Thoracic aorta (tissue), 2 donors: Measurements from ENCODE around the gene NCOA6. TPM values are rescaled to one million over a fixed set of nuclear protein-coding genes. Genes with fewer than 3 reads are reported as not detected.
A peak's percentile ranks its signal among the peaks of the same experiment; 100 is the strongest.

Source experiments
- ATAC-seq: fragments of 150-250 bp; one replicate; pipeline ENCODE4 v1.8.0; 2017; ENCODE audit warnings: low read depth; ENCODE audit not compliant: insufficient number of reproducible peaks, low FRiP score
- DNase-seq: peaks from one replicate; pipeline ENCODE4 v3.0.0-alpha.2; 2020; ENCODE audit warnings: low spot score
- H3K27ac ChIP-seq, 2 donors: fragments of 200-600 bp; sonication (generic); 1 replicate in 1 of 2; 2 replicates in 1 of 2; pipeline ENCODE4 v1.5.1; 2016; ENCODE audit warnings: mild to moderate bottlenecking in 2 of 2, moderate library complexity in 2 of 2
- H3K27me3 ChIP-seq: fragments of 200-600 bp; sonication (generic); replicated peaks from 2 replicates; pipeline ENCODE4 v1.6.0; 2016; ENCODE audit warnings: mild to moderate bottlenecking; ENCODE audit not compliant: insufficient read depth
- H3K36me3 ChIP-seq: fragments of 200-600 bp; sonication (generic); one replicate; pipeline ENCODE4 v1.5.1; 2016
- H3K4me1 ChIP-seq, 2 donors: fragments of 200-600 bp; sonication (generic); 1 replicate in 1 of 2; 2 replicates in 1 of 2; pipeline versions ENCODE4 v1.5.1 to v1.6.0; 2016; ENCODE audit warnings: low read depth in 2 of 2, mild to moderate bottlenecking in 1 of 2; ENCODE audit not compliant: control insufficient read depth in 1 of 2
- H3K4me3 ChIP-seq: fragments of 200-600 bp; sonication (generic); 2 replicates; pipeline ENCODE4 v1.5.1; 2016; ENCODE audit warnings: mild to moderate bottlenecking
- H3K9me3 ChIP-seq: fragments of 200-600 bp; sonication (generic); 2 replicates; pipeline ENCODE4 v1.5.1; 2016
- total RNA-seq, 2 donors: library from RNA; depleted of rRNA; stranded (reverse); fragments of >200 nt; gene quantifications; one replicate each; pipeline versions ENCODE4 v1.1.0 to v1.2.3, GENCODE V29; 2016
- TF ChIP-seq, protein P1 (sequence below): fragments of 200-600 bp; sonication (generic); IDR thresholded peaks from one replicate; pipeline ENCODE4 v1.5.1; 2019; ENCODE audit warnings: antibody characterized with exemption

NCOA6 gene
- total RNA-seq, 2 donors from 2014 or later, result 14.8 to 21.4 TPM

DNA sequence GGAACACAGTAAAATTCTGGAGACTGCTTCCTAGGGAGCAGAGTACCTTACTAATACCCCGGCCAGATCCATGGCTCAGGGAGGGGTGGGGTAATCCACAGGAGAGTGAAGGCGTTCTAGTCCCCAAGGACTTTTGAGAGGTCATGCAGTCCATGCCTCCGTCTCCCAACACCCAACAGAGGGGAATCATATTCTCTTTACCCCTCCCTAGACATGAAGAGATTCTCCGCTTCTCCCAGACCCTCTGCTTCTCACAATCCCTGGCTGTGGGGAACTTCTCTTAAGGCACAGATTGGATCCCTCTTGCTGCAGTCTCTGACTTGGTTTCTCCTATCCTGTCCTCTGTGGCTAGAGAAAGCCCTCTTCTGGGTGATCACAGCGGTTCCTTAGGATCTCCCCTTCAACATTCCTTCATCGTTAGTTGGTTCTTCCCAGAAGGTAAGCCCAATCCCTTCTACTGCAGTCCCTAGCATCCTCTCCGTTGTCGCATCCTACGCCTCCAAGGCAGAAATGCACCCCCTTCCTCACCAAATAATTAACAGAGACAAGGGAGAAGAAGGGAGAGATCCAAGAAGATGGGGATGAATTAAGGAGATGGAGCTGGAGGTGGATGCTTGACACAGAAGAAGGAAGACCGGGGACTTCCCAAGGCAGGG is 46.6 kb upstream of the NCOA6 start:
- peak overlapping the region; percentile 85 for H3K4me3 ChIP-seq
- peak overlapping the region; percentile 69 to 75 for H3K27ac ChIP-seq
- DNase-seq (no peak), ATAC-seq (no peak)
- H3K36me3 ChIP-seq, result no peaks in the 10 kb centered on the region
- TF ChIP-seq, protein P1, sequence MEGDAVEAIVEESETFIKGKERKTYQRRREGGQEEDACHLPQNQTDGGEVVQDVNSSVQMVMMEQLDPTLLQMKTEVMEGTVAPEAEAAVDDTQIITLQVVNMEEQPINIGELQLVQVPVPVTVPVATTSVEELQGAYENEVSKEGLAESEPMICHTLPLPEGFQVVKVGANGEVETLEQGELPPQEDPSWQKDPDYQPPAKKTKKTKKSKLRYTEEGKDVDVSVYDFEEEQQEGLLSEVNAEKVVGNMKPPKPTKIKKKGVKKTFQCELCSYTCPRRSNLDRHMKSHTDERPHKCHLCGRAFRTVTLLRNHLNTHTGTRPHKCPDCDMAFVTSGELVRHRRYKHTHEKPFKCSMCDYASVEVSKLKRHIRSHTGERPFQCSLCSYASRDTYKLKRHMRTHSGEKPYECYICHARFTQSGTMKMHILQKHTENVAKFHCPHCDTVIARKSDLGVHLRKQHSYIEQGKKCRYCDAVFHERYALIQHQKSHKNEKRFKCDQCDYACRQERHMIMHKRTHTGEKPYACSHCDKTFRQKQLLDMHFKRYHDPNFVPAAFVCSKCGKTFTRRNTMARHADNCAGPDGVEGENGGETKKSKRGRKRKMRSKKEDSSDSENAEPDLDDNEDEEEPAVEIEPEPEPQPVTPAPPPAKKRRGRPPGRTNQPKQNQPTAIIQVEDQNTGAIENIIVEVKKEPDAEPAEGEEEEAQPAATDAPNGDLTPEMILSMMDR, result no peak
- no peaks in the 10 kb centered on the region for H3K27me3 ChIP-seq
- H3K4me1 ChIP-seq, result peaks cover 8 to 40% of the 10 kb centered on the region in 2 donors
- H3K9me3 ChIP-seq, result no peaks in the 10 kb centered on the region

GRCh38 chr20:34871320-34871926 is 46.0 kb upstream of the NCOA6 start:
- no peak for ATAC-seq
- H3K27me3 ChIP-seq, result no peaks in the 10 kb centered on the region
- peak overlapping the region in 1 of 2 donors; percentile 75 for H3K27ac ChIP-seq
- no peak for DNase-seq
- no peaks in the 10 kb centered on the region for H3K9me3 ChIP-seq
- no peaks in the 10 kb centered on the region for H3K36me3 ChIP-seq
- peaks cover 8 to 40% of the 10 kb centered on the region in 2 donors for H3K4me1 ChIP-seq
- TF ChIP-seq, protein P1, result no peak
- peak overlapping the region; percentile 85 for H3K4me3 ChIP-seq

DNA sequence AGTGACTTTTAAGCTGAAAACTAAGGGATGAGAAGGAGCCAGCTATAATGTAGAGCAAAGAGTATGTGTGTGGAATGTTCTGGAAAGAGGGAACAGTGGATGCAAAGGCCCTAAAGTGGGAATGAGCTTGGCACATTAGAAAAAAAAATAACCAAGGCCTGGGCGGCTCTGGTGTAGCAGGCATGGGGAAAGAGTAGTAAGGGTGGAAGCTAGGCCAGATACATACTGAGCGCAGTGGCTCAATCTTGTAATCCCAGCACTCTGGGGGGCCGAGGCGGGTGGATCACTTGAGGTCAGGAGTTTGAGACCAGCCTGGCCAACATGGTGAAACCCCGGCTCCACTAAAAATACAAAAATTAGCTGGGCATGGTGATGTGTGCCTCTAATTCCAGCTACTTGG is 38.8 kb upstream of the NCOA6 start:
- no peak for DNase-seq
- Histone ChIP-seq H3K27ac (no peak overlapping the region), H3K4me1 (no peaks in the 10 kb centered on the region)

DNA sequence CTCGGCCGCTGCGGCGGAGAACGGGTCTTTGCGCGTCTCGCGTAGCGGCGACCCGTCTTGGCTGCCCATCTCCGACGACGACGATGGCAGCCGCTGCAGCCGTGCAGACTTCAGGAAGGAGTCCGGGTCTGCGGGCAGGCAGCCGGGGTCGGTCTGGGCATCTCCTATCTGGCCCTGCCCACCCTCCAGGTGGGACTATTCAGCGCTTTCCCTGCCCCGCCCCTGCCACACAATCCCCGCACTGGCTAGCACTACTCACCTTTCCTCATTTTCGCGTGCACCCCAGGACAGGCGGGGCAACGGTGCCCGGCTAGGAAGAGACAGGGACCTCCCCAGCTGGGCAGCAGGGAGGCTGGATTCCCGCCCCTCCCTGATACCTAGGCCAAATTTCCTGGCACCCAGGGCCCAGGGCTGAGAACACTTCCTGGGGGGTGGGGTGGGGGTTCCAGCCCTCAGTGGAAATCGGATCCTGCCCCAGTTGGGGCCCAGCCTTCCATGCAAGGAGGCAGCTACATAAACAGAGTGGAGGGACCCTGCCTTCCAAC is 38.0 kb upstream of the NCOA6 start:
- Histone ChIP-seq H3K36me3 (peaks cover 5% of the 10 kb centered on the region), H3K4me1 (no peaks in the 10 kb centered on the region), H3K4me3 (no peak overlapping the region), H3K9me3 (no peaks in the 10 kb centered on the region), H3K27ac (no peak overlapping the region), H3K27me3 (no peaks in the 10 kb centered on the region)
- TF ChIP-seq, protein P1, result no peak
- ATAC-seq, result no peak
- no peak for DNase-seq

More for the DNA sequence above, 38.8 kb upstream of the NCOA6 start:
- H3K9me3 ChIP-seq, result no peaks in the 10 kb centered on the region
- TF ChIP-seq, protein P1, result no peak
- peaks cover 5% of the 10 kb centered on the region for H3K36me3 ChIP-seq
- H3K4me3 ChIP-seq, result no peak overlapping the region
- ATAC-seq, result no peak
- no peaks in the 10 kb centered on the region for H3K27me3 ChIP-seq

DNA sequence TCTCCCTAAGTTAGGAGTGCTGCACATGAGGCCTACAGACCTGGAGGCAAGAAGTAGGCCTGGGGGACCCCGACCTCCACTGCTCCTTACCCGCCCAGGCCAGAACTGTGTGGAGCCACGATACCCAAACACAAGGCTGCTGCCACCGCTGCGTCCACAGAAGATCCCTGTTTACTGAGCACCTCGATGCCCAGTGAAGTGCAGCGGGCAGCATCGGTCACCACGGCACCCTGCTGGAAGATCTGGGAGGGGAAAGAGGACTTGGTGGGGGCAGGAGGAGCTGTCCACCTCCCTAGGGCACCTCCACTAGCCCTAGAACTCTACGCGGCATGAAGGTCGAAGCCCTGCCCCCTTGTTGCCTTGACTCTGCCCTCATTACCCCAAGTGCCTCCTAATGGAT is 37.3 kb upstream of the NCOA6 start:
- Histone ChIP-seq H3K27ac (no peak overlapping the region), H3K9me3 (no peaks in the 10 kb centered on the region), H3K36me3 (peaks cover 5% of the 10 kb centered on the region), H3K27me3 (no peaks in the 10 kb centered on the region), H3K4me3 (no peak overlapping the region), H3K4me1 (no peaks in the 10 kb centered on the region)
- TF ChIP-seq, protein P1, result no peak
- DNase-seq (no peak), ATAC-seq (no peak)
